GM13977 (cell line): Measurements from ENCODE around the gene PRKCD.

Experiments
- DNase-seq: peaks from one replicate; pipeline ENCODE4 v3.0.0; 2012; ENCODE audit warnings: low spot score
- in situ Hi-C: fragments of 300-500 bp; cut with MboI; formaldehyde crosslinking; loops from one replicate; pipeline ENCODE4 v1.12.0; 2022; ENCODE audit warnings: low sequenced_read_pairs, low pct_unique_long_range_greater_than_20kb, mixed read lengths, inconsistent platforms; ENCODE audit not compliant: unreplicated experiment
- TF ChIP-seq, protein P1 (sequence below): IDR thresholded peaks from 2 replicates; pipeline ENCODE4 v1.5.1; 2012; ENCODE audit warnings: mild to moderate bottlenecking, control low read depth; ENCODE audit not compliant: insufficient read depth; ENCODE audit errors: extremely low read depth, missing control alignments

PRKCD gene

DNA sequence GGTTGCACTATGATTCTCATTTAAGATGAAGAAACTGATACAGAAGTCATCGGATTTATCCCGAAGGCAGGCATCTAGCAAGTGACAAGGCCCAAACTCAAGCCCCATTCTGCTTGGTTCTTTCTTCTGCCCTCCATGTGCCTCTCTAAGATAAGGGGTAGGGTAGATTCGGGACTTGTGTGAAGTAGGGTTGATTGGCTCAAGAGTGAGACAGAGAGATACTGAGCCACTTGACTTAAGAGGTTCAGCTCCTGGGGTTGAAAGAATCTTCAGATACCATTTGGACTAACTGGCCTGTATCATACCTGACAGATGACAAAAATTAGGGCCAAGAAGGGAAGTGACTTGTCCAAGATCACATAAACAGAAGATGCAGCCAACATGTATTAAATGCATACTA, 31.7 kb upstream of the PRKCD start:
- in situ Hi-C loops: no loop called here
- TF ChIP-seq, protein P1, sequence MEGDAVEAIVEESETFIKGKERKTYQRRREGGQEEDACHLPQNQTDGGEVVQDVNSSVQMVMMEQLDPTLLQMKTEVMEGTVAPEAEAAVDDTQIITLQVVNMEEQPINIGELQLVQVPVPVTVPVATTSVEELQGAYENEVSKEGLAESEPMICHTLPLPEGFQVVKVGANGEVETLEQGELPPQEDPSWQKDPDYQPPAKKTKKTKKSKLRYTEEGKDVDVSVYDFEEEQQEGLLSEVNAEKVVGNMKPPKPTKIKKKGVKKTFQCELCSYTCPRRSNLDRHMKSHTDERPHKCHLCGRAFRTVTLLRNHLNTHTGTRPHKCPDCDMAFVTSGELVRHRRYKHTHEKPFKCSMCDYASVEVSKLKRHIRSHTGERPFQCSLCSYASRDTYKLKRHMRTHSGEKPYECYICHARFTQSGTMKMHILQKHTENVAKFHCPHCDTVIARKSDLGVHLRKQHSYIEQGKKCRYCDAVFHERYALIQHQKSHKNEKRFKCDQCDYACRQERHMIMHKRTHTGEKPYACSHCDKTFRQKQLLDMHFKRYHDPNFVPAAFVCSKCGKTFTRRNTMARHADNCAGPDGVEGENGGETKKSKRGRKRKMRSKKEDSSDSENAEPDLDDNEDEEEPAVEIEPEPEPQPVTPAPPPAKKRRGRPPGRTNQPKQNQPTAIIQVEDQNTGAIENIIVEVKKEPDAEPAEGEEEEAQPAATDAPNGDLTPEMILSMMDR: no peak
- DNase-seq: no peak

DNA sequence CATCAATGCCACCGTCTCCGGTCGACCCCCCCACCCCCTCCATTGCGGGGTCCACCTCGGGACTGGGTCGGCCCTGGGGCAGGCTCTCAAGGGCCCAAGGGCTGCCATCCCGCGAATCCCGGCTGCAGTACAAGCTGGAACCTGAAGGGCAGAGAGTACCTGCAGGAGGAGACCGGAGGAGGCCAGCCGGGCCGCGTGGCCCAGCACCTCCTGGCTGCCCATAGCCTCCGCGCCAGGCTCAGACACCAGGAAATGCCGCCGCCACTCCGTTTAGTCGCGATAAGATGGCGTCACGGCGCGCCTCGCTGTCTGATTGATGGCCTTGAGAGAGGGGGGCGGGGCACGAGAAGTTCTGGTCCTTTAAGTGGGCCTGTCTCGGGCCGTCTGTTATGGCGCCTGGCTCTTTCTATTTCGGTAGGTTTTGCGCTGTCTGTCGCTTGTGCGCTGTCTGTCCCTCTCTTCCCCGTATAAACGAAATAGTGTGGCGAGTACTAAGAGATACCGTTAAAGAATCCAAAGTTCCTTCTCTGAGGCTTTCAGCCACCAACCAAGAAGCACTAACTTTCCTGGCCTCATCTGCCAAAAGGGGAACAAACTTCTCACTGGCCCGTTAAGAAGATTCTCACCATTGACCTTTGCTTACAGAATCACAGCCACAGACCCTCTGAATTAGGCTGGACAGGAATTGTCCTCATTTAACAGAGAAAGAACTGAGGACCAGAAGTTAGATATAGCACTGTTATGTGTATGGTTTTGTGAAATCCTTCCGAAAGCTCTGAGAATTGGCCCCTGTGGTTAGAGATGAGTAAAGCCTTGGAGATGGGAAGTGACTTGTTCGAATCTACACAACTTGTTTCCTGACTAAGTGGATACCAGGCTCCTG, 30.6 kb upstream of the PRKCD start, which contains the start of gene RFT1:
Gene RFT1, minus strand, starts transcription at position 257 of the 883 bp plus-strand sequence. Its CDS starts 35 bp downstream, at position 222.
- TF ChIP-seq, protein P1: no peak
- in situ Hi-C loops: loop anchor here (5.0 kb wide), 1 partner anchor 62 kb away; no protein-coding TSS in a partner anchor
- peak; percentile 89 for DNase-seq

DNA sequence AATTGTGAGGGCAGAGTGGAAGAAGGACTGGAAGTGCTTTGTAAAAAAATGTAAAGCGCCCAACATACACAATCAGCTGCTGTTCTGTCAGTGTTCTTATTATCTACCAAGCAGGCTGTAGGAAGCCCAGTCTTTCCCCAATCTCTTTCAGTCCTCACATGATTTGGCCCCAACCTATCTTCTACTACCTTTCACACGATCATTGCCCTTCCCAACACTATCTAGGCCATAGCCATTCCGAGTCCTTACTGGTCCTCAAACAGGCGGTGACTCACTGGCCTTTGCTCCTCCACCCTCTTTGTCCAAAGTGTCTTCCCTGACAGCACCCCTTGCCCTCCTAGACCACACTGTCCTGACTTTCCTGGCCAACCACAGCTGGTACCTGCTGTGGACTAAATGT, 29.9 kb upstream of the PRKCD start:
- TF ChIP-seq, protein P1: no peak
- no peak for DNase-seq

DNA sequence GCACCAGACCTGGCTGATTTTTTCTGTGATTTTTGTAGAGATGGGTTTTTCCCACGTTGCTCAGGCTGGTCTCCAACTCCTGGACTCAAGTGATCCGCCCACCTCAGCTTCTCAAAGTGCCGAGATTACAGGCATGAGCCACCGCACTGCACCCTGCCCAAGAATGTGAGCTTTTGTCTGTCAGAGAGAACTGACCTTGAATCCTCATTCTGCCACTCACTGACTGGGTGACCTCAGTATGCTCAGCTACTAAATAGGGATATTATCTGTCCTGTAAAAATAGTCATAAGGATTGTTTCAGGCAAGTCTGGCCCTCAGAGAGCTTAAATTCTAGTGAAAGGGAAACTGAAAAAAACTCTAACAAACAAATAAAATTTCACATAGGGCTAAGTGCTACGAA, 28.7 kb upstream of the PRKCD start:
- DNase-seq: no peak
- in situ Hi-C loops: loop anchor here (5.0 kb wide), 1 partner anchor 60 kb away; no protein-coding TSS in a partner anchor
- TF ChIP-seq, protein P1: no peak

More for the DNA sequence above, 29.9 kb upstream of the PRKCD start:
- in situ Hi-C loops: loop anchor here (5.0 kb wide), 1 partner anchor 61 kb away; no protein-coding TSS in a partner anchor

DNA sequence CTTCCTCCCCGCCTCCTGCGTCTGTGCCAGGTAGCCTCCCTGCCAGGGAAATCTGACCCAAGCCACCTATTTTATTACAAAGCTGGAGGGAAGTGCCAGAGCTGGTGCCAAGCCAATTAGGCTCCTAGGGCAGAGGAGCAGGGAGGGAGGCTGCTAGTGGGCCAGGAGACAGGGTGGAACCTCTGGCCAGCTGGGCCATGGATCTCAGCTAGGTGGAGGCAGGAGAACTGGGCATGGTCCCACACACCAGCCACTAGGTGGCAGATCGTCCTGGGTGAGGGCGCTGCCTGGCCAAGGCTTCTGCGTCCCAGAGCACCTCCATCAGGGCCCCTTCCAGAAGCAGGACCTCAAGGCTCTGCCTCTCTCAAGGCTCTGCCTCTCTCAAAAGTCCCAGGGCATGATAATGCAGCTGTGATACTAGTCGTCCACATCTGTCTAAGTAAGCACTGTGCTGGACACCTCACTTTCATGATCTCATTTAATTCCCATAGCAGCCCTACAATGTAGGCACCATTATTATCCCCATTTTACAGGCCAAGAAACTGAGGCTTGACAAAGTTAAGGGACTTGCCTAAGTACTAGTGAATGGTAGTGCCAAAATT, 26.3 kb upstream of the PRKCD start:
- in situ Hi-C loops: loop anchor here (5.0 kb wide), 1 partner anchor 58 kb away; no protein-coding TSS in a partner anchor
- DNase-seq: peak; percentile 82
- TF ChIP-seq, protein P1: peak; percentile 85

DNA sequence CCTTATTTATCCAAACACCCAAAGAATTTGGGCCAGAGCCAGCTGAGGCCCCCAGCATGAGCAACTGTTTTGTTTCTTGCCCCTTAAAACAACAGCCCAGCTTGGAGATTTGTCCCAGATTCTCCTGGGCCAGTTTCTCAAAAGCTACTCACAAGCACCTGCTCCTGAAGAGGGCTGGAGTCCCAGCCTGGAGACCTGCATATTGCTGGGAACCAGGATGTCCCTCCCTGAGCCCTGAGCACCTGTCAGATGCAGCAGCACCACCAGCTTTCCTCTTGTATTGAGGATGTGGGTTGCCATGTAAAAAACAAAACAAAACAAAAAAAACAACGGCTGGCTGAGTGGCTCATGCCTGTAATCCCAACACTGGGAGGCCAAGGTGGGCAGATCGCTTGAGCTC, 23.8 kb upstream of the PRKCD start:
- TF ChIP-seq, protein P1: no peak
- DNase-seq: no peak
- in situ Hi-C loops: no loop called here
